Fibroblast of the aortic adventitia (primary cell): ENCODE data around the gene CDC14A. TPM values are rescaled to one million over a fixed set of nuclear protein-coding genes. Genes with fewer than 3 reads are reported as not detected.
A peak's percentile ranks its signal among the peaks of the same experiment; 100 is the strongest.

Experiments used
- DNase-seq: peaks from one replicate; pipeline ENCODE4 v3.0.0-alpha.2; 2010; ENCODE audit warnings: low read depth
- H3K4me3 ChIP-seq: 2 replicates; pipeline ENCODE4 v1.5.1; 2011; ENCODE audit warnings: low read depth, mild to moderate bottlenecking, control low read depth, low read length, moderate library complexity
- CTCF ChIP-seq: IDR thresholded peaks from 2 replicates; pipeline ENCODE4 v1.5.1; 2011; ENCODE audit warnings: mild to moderate bottlenecking, low read length, control low read depth, inconsistent platforms; ENCODE audit not compliant: insufficient read depth
- total RNA-seq: library from RNA; depleted of rRNA; stranded (reverse); fragments of >200 nt; gene quantifications from 2 replicates; pipeline ENCODE4 v1.2.3, GENCODE V29; 2012; ENCODE audit warnings: low replicate concordance

Gene CDC14A
- total RNA-seq, 1 donor: 5.0 TPM

- no peak overlapping the region for H3K4me3 ChIP-seq
- no peak for DNase-seq
- TF ChIP-seq CTCF: no peak
Observed at GRCh38 chr1:100441651-100442050, 89.3 kb downstream of the CDC14A start.

GRCh38 chr1:100443811-100444571 lies 91.7 kb downstream of the CDC14A start:
- TF ChIP-seq CTCF: no peak
- no peak overlapping the region for H3K4me3 ChIP-seq
- peak; percentile 75 for DNase-seq

GRCh38 chr1:100445565-100445964 lies 93.3 kb downstream of the CDC14A start:
- TF ChIP-seq CTCF: no peak
- H3K4me3 ChIP-seq: no peak overlapping the region
- DNase-seq: no peak

- no peak overlapping the region for H3K4me3 ChIP-seq
- no peak for DNase-seq
- TF ChIP-seq CTCF: no peak
Observed at GRCh38 chr1:100448366-100448765, 96.1 kb downstream of the CDC14A start.

GRCh38 chr1:100449477-100449876 lies 97.2 kb downstream of the CDC14A start:
- TF ChIP-seq CTCF: no peak
- H3K4me3 ChIP-seq: no peak overlapping the region
- DNase-seq: no peak

GRCh38 chr1:100452641-100453040 lies 100.3 kb downstream of the CDC14A start:
- no peak for TF ChIP-seq CTCF
- no peak for DNase-seq
- no peak overlapping the region for H3K4me3 ChIP-seq

GRCh38 chr1:100455478-100456072 lies 103.3 kb downstream of the CDC14A start:
- peak; percentile 47 for TF ChIP-seq CTCF
- no peak overlapping the region for H3K4me3 ChIP-seq
- peak; percentile 41 for DNase-seq
